GM10248 (cell line): ENCODE results near the gene MSL1.

Experiments
- CTCF ChIA-PET: fragments of 300-600 bp; sonication (Branson Sonifier 250); formaldehyde crosslinking; extraction: SDS; loops from one replicate; lab custom pipeline; 2021; ENCODE audit warnings: antibody characterized with exemption; lab: Yijun Ruan, JAX
- POLR2A ChIA-PET: fragments of 350-650 bp; sonication (Branson Sonifier 250); formaldehyde crosslinking; extraction: SDS; loops from one replicate; lab custom pipeline; 2020; ENCODE audit warnings: antibody characterized with exemption; lab: Yijun Ruan, JAX
- DNase-seq: peaks from one replicate; pipeline ENCODE4 v3.0.0; 2012; ENCODE audit errors: extremely low spot score
- CTCF ChIP-seq: IDR thresholded peaks from 2 replicates; pipeline ENCODE4 v1.5.1; 2012; ENCODE audit warnings: mild to moderate bottlenecking, low read depth; ENCODE audit errors: extremely low read depth, missing control alignments, control extremely low read depth

Gene MSL1

DNA sequence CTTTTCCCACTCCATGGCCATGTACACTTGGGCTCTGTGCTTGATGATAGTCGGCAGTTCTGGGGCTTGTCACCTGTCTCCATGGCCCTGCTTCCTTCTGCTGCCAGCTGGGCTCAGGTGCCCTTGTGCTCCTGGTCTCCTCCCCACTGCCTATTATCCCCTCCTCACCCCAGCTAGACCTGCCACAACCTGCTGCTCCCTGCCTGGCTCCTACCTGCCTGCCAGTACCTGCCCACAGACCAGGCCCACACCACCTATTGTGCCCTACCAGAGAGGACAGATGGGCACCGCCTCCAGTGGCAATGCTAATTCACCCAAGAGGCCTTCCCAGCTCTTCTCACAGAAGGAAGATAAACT is 55.0 kb downstream of the MSL1 start:
- DNase-seq = no peak
- ChIA-PET CTCF (interaction anchor here (1.4 to 7.9 kb wide), 4 partner anchors 9 to 150 kb away, joined by 5 to 49 read pairs (median 18); no protein-coding TSS in a partner anchor), POLR2A (no interaction called here)
- no peak for TF ChIP-seq CTCF

DNA sequence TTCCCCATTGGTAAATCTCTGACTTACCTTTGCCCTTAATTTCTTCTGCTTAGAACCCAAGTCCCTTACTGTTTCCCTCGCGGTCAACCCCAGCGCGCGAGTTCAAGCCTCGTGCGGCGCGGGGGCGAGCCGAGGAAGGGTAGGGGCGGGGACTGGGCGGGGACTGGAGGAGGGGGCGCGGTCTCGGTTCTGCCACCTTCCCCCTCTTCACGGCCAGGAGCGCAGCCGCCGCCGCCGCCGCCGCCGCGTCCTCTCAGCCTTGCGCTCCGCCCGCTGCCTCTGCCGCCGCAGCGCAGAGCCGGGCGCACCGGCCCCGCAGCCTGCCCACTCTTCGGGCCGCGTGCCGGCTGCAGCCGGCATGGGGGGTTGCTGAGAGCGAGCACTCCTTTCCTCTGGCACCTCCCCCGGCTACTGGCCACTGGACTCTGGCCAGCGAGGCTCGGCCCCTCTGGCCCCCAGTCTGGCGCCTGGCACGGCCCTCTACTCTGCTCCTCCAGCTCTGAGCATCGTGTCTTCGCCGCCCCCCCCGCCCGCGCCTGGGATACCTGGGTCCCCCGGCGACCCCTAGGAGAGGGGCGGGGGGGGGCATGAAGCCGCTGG is 55.6 kb downstream of the MSL1 start, which contains the start of gene RAPGEFL1:
TSS of gene RAPGEFL1 (plus strand) at position 196 of the 600 bp plus-strand sequence. CDS start at position 588, 392 bp downstream.
- ChIA-PET CTCF (interaction anchor here (1.3 to 7.9 kb wide), 3 partner anchors 10 to 149 kb away, joined by 3 to 49 read pairs (median 16); no protein-coding TSS in a partner anchor), POLR2A (interaction anchor here (0.7 kb wide), 1 partner anchor 64 kb away, joined by 3 read pairs; no protein-coding TSS in a partner anchor)
- peak; percentile 94 for DNase-seq
- no peak for TF ChIP-seq CTCF

DNA sequence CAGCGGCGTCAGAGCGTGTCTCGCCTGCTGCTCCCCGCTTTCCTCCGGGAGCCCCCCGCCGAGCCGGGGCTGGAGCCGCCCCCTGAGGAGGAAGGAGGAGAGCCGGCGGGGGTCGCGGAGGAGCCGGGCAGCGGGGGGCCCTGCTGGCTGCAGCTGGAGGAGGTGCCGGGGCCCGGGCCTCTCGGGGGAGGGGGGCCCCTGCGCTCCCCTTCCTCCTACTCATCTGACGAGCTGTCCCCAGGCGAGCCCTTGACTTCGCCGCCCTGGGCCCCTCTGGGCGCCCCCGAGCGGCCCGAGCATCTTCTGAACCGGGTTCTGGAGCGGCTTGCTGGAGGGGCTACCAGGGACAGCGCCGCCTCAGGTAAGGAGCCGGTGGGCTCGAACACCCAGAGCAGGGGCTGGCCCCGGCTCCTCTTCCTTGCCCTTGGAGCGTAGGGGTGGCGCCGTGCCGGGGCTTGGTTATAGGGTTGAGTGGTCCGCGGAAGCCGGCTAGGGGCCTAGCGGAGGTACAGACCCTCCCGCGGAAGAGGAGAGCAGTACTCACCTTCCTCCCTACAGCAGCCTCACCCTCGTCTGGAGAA is 56.3 kb downstream of the MSL1 start:
- no peak for DNase-seq
- TF ChIP-seq CTCF = no peak
- ChIA-PET CTCF (interaction anchor here (1.3 to 7.9 kb wide), 3 partner anchors 10 to 150 kb away, joined by 3 to 49 read pairs (median 16); no protein-coding TSS in a partner anchor), POLR2A (no interaction called here)

GRCh38 chr17:40178660-40179059 is 56.9 kb downstream of the MSL1 start:
- CTCF ChIA-PET = interaction anchor here (1.3 to 7.9 kb wide), 5 partner anchors 10 to 151 kb away, joined by 3 to 49 read pairs (median 9); no protein-coding TSS in a partner anchor
- no peak for DNase-seq
- TF ChIP-seq CTCF = no peak
- POLR2A ChIA-PET = interaction anchor here (0.7 kb wide), 1 partner anchor 44 kb away, joined by 5 read pairs; no protein-coding TSS in a partner anchor

- no peak for TF ChIP-seq CTCF
- DNase-seq = no peak
- CTCF ChIA-PET = interaction anchor here (1.0 to 7.9 kb wide), 8 partner anchors 8 to 154 kb away, joined by 3 to 49 read pairs (median 6); no protein-coding TSS in a partner anchor
- POLR2A ChIA-PET = no interaction called here
Measured at GRCh38 chr17:40179923-40180659, 58.3 kb downstream of the MSL1 start.

DNA sequence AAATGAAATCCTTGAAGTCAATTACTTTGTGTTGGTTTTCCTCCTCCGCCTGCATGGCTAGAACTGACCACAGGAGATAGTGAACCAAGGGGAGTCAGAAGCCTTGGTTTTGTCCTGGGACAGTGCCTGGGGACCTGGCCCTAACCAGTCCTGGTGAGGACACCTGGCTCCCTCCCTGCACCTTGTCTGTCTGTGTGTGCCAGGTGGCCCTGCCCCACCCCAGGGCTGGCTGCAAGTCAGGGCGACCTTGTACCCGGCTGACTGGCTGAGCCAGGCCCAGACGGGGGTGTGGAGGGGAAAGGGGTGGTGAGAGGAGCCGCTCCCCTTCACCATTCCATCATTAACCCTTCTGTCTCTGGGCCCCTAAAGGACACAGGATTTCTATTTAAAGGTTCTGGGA is 58.9 kb downstream of the MSL1 start:
- ChIA-PET POLR2A (no interaction called here), CTCF (interaction anchor here (1.7 to 7.9 kb wide), 4 partner anchors 9 to 68 kb away, joined by 5 to 49 read pairs (median 8); no protein-coding TSS in a partner anchor)
- DNase-seq = no peak
- no peak for TF ChIP-seq CTCF
